Epithelial cell of alveolus of lung (primary cell): ENCODE measurements around the gene APRT. TPM values are rescaled to one million over a fixed set of nuclear protein-coding genes. Genes with fewer than 3 reads are reported as not detected.

Experiments
- total RNA-seq: library from RNA; depleted of rRNA; stranded (reverse); fragments of >200 nt; gene quantifications from 2 replicates; pipeline ENCODE4 v1.2.1, GENCODE V29; 2015

The APRT gene
- total RNA-seq, result 111 and 212 TPM in 2 replicates

GRCh38 chr16:88811769-88812512 is at the start of gene APRT:
Gene APRT (minus strand): TSS chr16:88811928. CDS start chr16:88811899, 29 bp downstream.

GRCh38 chr16:88856828-88857727 is 45.4 kb upstream of the APRT start, which contains the start of the genes GALNS and TRAPPC2L:
Gene GALNS (minus strand): TSS chr16:88856947. CDS start chr16:88856877, 70 bp downstream.
Gene TRAPPC2L (plus strand): TSS chr16:88857127. CDS start chr16:88857151, 24 bp downstream.

GRCh38 chr16:88803264-88803987 is 8.3 kb downstream of the APRT start, which contains the start of gene CDT1:
Gene CDT1 (plus strand): TSS chr16:88803789. CDS start chr16:88803832, 43 bp downstream.

GRCh38 chr16:88785106-88785924 is 26.4 kb downstream of the APRT start, which contains the start of gene PIEZO1:
Gene PIEZO1 (minus strand): TSS chr16:88785220. CDS start chr16:88784964, 256 bp downstream.

Other genes with a start within 250 kb of the APRT start
- gene ZC3H18, start 241.5 kb downstream of the APRT start, total RNA-seq, result 13.1 and 23.2 TPM in 2 replicates
- gene IL17C, start 173.4 kb downstream of the APRT start, total RNA-seq, result 1.3 TPM in 1 of 2 replicates, not detected in the other
- gene CYBA, start 160.9 kb downstream of the APRT start, total RNA-seq, result 229 and 600 TPM in 2 replicates
- 40.2 and 140 TPM in 2 replicates for gene MVD, start 148.8 kb downstream of the APRT start, total RNA-seq
- gene SNAI3, start 125.4 kb downstream of the APRT start, total RNA-seq, result 0.26 TPM in 1 of 2 replicates, not detected in the other
- 28.7 and 34.6 TPM in 2 replicates for gene RNF166, start 105.5 kb downstream of the APRT start, total RNA-seq
- 13.6 and 20.8 TPM in 2 replicates for gene CTU2, start 105.4 kb downstream of the APRT start, total RNA-seq
- gene PIEZO1, start 26.7 kb downstream of the APRT start, total RNA-seq, result 63.6 and 160 TPM in 2 replicates
- 35.5 and 36.7 TPM in 2 replicates for gene CDT1, start 8.1 kb downstream of the APRT start, total RNA-seq
- gene GALNS, start 45.0 kb upstream of the APRT start, total RNA-seq, result 19.0 and 40.9 TPM in 2 replicates
- gene TRAPPC2L, start 45.2 kb upstream of the APRT start, total RNA-seq, result 32.6 and 40.5 TPM in 2 replicates
- gene PABPN1L, start 54.7 kb upstream of the APRT start, total RNA-seq, result not detected in 2 replicates
- gene CBFA2T3, start 165.3 kb upstream of the APRT start, total RNA-seq, result not detected in 2 replicates